GM12878 (cell line): ENCODE results near the gene SLC25A15. TPM values are rescaled to one million over a fixed set of nuclear protein-coding genes. Genes with fewer than 3 reads are reported as not detected.

Source experiments
- ATAC-seq: fragments of 200-7000 bp; cut with Tn5 transposase; 3 replicates; pipeline ENCODE4 v1.9.1; 2020; ENCODE audit warnings: mild to moderate bottlenecking, moderate library complexity
- BruUV-seq: library from RNA; stranded (reverse); fragments of 400-500 nt; replicated peaks from 2 replicates; lab custom pipeline; 2021; lab: Mats Ljungman, UMichigan
- CTCF ChIA-PET: fragments of 300-600 bp; sonication (Branson Sonifier 250); formaldehyde crosslinking; extraction: SDS; loops from one replicate; lab custom pipeline; 2021; ENCODE audit warnings: inconsistent platforms; lab: Yijun Ruan, JAX
- POLR2A ChIA-PET: fragments of 350-600 bp; formaldehyde crosslinking; extraction: SDS; loops from one replicate; lab custom pipeline; 2021; ENCODE audit warnings: inconsistent platforms; lab: Charles Lee
- RAD21 ChIA-PET: fragments of 300-600 bp; sonication (Branson Sonifier 250); formaldehyde crosslinking; loops from one replicate; lab custom pipeline; 2023; ENCODE audit warnings: antibody characterized with exemption; ENCODE audit not compliant: unreplicated experiment; lab: Charles Lee
- SMC1A ChIA-PET: fragments of 300-600 bp; sonication (Branson Sonifier 250); formaldehyde crosslinking; loops from one replicate; lab custom pipeline; 2023; ENCODE audit not compliant: unreplicated experiment, uncharacterized antibody; lab: Charles Lee
- DNase-seq: peaks from one replicate; pipeline ENCODE4 v3.0.0-alpha.2; 2011; ENCODE audit warnings: low read depth, low spot score
- FAIRE-seq: peaks from 3 replicates; lab custom pipeline; 2011; peaks lifted over from hg19 to GRCh38; lab: Jason Lieb, UNC
- H2AFZ ChIP-seq: 2 replicates; pipeline ENCODE4 v1.6.0; 2011; ENCODE audit warnings: low read depth, low read length, control low read depth; ENCODE audit not compliant: control insufficient read depth
- H3K27ac ChIP-seq: 2 replicates; pipeline ENCODE4 v1.5.1; 2011; ENCODE audit warnings: control low read depth; ENCODE audit not compliant: control insufficient read depth, insufficient read depth
- H3K27me3 ChIP-seq, 2 experiments: replicated peaks in 1 of 2; 2 replicates each; pipeline versions ENCODE4 v1.6.0 to v1.6.1; 2011; ENCODE audit warnings: low read length in 1 of 2; ENCODE audit not compliant: control insufficient read depth in 2 of 2, insufficient read depth in 2 of 2
- H3K36me3 ChIP-seq, 2 experiments: 2 replicates each; pipeline ENCODE4 v1.5.1; 2011; ENCODE audit warnings: low read length in 1 of 2; ENCODE audit not compliant: control insufficient read depth in 2 of 2, insufficient read depth in 2 of 2
- H3K4me1 ChIP-seq: 2 replicates; pipeline ENCODE4 v1.6.1; 2011; ENCODE audit warnings: mild to moderate bottlenecking, low read length, moderate library complexity, mixed read lengths; ENCODE audit not compliant: control insufficient read depth, insufficient read depth
- H3K4me2 ChIP-seq: 2 replicates; pipeline ENCODE4 v1.6.0; 2011; ENCODE audit warnings: control low read depth; ENCODE audit not compliant: control insufficient read depth, insufficient read depth
- H3K4me3 ChIP-seq: fragments of 200-600 bp; sonication (generic); 2 replicates; pipeline ENCODE4 v1.5.1; 2016
- H3K79me2 ChIP-seq: 2 replicates; pipeline ENCODE4 v1.6.0; 2011; ENCODE audit warnings: low read length; ENCODE audit not compliant: control insufficient read depth, insufficient read depth
- H3K9ac ChIP-seq: 2 replicates; pipeline ENCODE4 v1.8.0; 2011; ENCODE audit warnings: low read length, control low read depth, mixed read lengths; ENCODE audit not compliant: control insufficient read depth, insufficient read depth
- H3K9me3 ChIP-seq: replicated peaks from 3 replicates; pipeline ENCODE4 v1.5.1; 2011; ENCODE audit warnings: mild to moderate bottlenecking, low read length; ENCODE audit not compliant: control insufficient read depth, insufficient read depth
- H4K20me1 ChIP-seq: 2 replicates; pipeline ENCODE4 v1.6.0; 2011; ENCODE audit not compliant: control insufficient read depth, insufficient read depth
- ATF7 ChIP-seq: fragments of 450-650 bp; IDR thresholded peaks from 2 replicates; pipeline ENCODE4 v1.6.1; 2016; ENCODE audit warnings: low read depth, mild to moderate bottlenecking
- BMI1 ChIP-seq: fragments of 450-650 bp; IDR thresholded peaks from 2 replicates; pipeline ENCODE4 v1.6.1; 2016; ENCODE audit warnings: mild to moderate bottlenecking, moderate library complexity, borderline replicate concordance
- CBFB ChIP-seq: IDR thresholded peaks from 2 replicates; pipeline ENCODE4 v1.6.1; 2016; ENCODE audit warnings: antibody characterized with exemption, low read depth
- DPF2 ChIP-seq: fragments of 450-650 bp; IDR thresholded peaks from 2 replicates; pipeline ENCODE4 v1.6.1; 2017; ENCODE audit warnings: mild to moderate bottlenecking
- ESRRA ChIP-seq: IDR thresholded peaks from 2 replicates; pipeline ENCODE4 v1.6.1; 2012; ENCODE audit warnings: mild to moderate bottlenecking, low read length, improper control_type of control experiment
- HDGF ChIP-seq: fragments of 450-650 bp; IDR thresholded peaks from 2 replicates; pipeline ENCODE4 v1.6.1; 2016; ENCODE audit warnings: antibody characterized with exemption
- KLF5 ChIP-seq: fragments of 450-650 bp; IDR thresholded peaks from 2 replicates; pipeline ENCODE4 v1.6.1; 2014; ENCODE audit warnings: mild to moderate bottlenecking; ENCODE audit not compliant: partially characterized antibody
- NR2F1 ChIP-seq: fragments of 450-650 bp; conservative IDR thresholded peaks from 2 replicates; pipeline ENCODE4 v1.6.1; 2017; ENCODE audit warnings: mild to moderate bottlenecking
- POLR2AphosphoS2 ChIP-seq: IDR thresholded peaks from 2 replicates; pipeline ENCODE4 v1.6.1; 2011; ENCODE audit warnings: low read depth, mild to moderate bottlenecking, low read length, improper control_type of control experiment, moderate library complexity
- RBBP5 ChIP-seq: fragments of 200-600 bp; sonication (generic); conservative IDR thresholded peaks from 2 replicates; pipeline ENCODE4 v1.6.1; 2016
- SIX5 ChIP-seq: IDR thresholded peaks from 2 replicates; pipeline ENCODE4 v1.6.1; 2011; ENCODE audit warnings: mild to moderate bottlenecking, low read depth, low read length, moderate library complexity; ENCODE audit not compliant: severe bottlenecking
- ZNF24 ChIP-seq: fragments of 450-650 bp; IDR thresholded peaks from 2 replicates; pipeline ENCODE4 v1.6.1; 2017; ENCODE audit warnings: antibody characterized with exemption, mild to moderate bottlenecking
- WGBS: methylation state at CpG from one replicate; pipeline ENCODE4 v1.1.6; 2016; ENCODE audit warnings: low lambda C conversion rate; ENCODE audit not compliant: insufficient replicate concordance, insufficient coverage; ENCODE audit errors: missing lambda C conversion rate; 5-methylcytosine and 5-hydroxymethylcytosine counted together
- in situ Hi-C: fragments of 300-500 bp; cut with MboI; formaldehyde crosslinking; loops from 9 replicates; pipeline ENCODE4 v1.14.3; 2018; ENCODE audit warnings: mixed read lengths
- intact Hi-C: fragments of 100-400 bp; cut with micrococcal nuclease; formaldehyde crosslinking; loops from one replicate; pipeline ENCODE4 v1.14.2; 2022; ENCODE audit not compliant: unreplicated experiment
- polyA plus RNA-seq, 11 experiments: library from polyadenylated mRNA; depleted of rRNA in 4 of 11; unstranded in 6 of 11; stranded (reverse) in 5 of 11; fragments of >200 nt; fragmentation: Nextera tagmentation in 4 of 11; fragmentation: Illumina TruSeq in 1 of 11; extraction: Ambion mirVana in 4 of 11; extraction: Trizol in 1 of 11; gene quantifications; 1 replicate in 1 of 11; 2 replicates in 10 of 11; pipeline versions ENCODE4 v1.2.1 to v1.2.3, GENCODE V29; 2011 to 2016; ENCODE audit warnings: inconsistent platforms in 2 of 11, missing spikeins in 2 of 11, low read depth in 1 of 11
- total RNA-seq, 4 experiments: library from RNA; depleted of rRNA in 3 of 4; stranded (reverse); fragments of >200 nt in 3 of 4; fragmentation: Illumina TruSeq in 1 of 4; extraction: Trizol in 1 of 4; gene quantifications; 2 replicates each; pipeline versions ENCODE4 v1.2.1 to v1.2.3, GENCODE V29; 2013 to 2021

SLC25A15 gene
- total and polyA plus RNA-seq, 10 of the 15 experiments (the other 5 are each of a cell fraction or from before 2014, with no cell fraction given): 2.7 to 20.6 (median 15.0) TPM

GRCh38 chr13:40764587-40765403 is 24.6 kb upstream of the SLC25A15 start (continued):
- TF ChIP-seq DPF2 (no peak), POLR2AphosphoS2 (no peak), HDGF (no peak), ESRRA (no peak), BMI1 (peak; percentile 65; the same call in 1 of the 2 replicates), RBBP5 (no peak), ZNF24 (no peak), SIX5 (no peak), KLF5 (no peak), NR2F1 (no peak)
- TF ChIP-seq, all 136 proteins: peak for 3

- no peaks in the 10 kb centered on the region for H4K20me1 ChIP-seq
- H3K9me3 ChIP-seq: no peaks in the 10 kb centered on the region
- H3K79me2 ChIP-seq: peaks cover 24% of the 10 kb centered on the region
- DNase-seq (no peak), FAIRE-seq (no peak), ATAC-seq (no peak)
- H3K36me3 ChIP-seq: peaks cover 0 to 7% of the 10 kb centered on the region in 2 experiments; a peak in 1 of 4 replicates
- RAD21 ChIA-PET: interaction anchor here (0.6 to 1.7 kb wide), 4 partner anchors 9 to 1944 kb away, joined by 3 to 5 read pairs (median 4); no protein-coding TSS in a partner anchor
- no peak overlapping the region for H2AFZ ChIP-seq
- POLR2A ChIA-PET: interaction anchor here (0.6 kb wide), 1 partner anchor 263 kb away, joined by 3 read pairs; no protein-coding TSS in a partner anchor
- intact Hi-C loops: no loop called here
- H3K4me2 ChIP-seq: peak overlapping the region; percentile 25; the same call in 1 of the 2 replicates
- 63% methylated on average over 1 of the region's 1 CpG for WGBS
- CTCF ChIA-PET: interaction anchor here (0.9 to 4.6 kb wide), 3 partner anchors 9 to 98 kb away, joined by 3 to 36 read pairs (median 5); no protein-coding TSS in a partner anchor
- in situ Hi-C loops: no loop called here
- H3K4me1 ChIP-seq: 0 out of 2 replicates have a peak, but pooled peaks cover 3% of the 10 kb centered on the region
- H3K27ac ChIP-seq: no peak overlapping the region
- no peak overlapping the region for H3K9ac ChIP-seq
- no TSS peak for BruUV-seq
- TF ChIP-seq CBFB (no peak), ATF7 (peak; percentile 83)
- no peaks in the 10 kb centered on the region for H3K27me3 ChIP-seq
- no peak overlapping the region for H3K4me3 ChIP-seq
- SMC1A ChIA-PET: interaction anchor here (0.9 to 3.4 kb wide), 5 partner anchors 8 to 248 kb away, joined by 3 to 17 read pairs (median 4); no protein-coding TSS in a partner anchor
Observed at GRCh38 chr13:40765602-40766001, 23.8 kb upstream of the SLC25A15 start.
